ENCODE results near the gene RPS16.

GRCh38 chr19:39481676-39482075 lies 45.9 kb upstream of the RPS16 start:
- TF ChIP-seq EZH2 (IDR thresholded peaks at IDR 0.05; ENCODE audit: low read depth, low read length, severe bottlenecking) (no peak), CBX5 (IDR thresholded peaks at IDR 0.05; ENCODE audit: low read depth, low read length) (no peak), CTCF (IDR thresholded peaks at IDR 0.05; ENCODE audit: control extremely low read depth in 1 of 3, insufficient read depth in 1 of 3, low read depth in 1 of 3, low read length in 3 of 3) (no peak), CHD1 (IDR thresholded peaks at IDR 0.05; ENCODE audit: low read depth, low read length) (no peak)

Measured in H1 (cell line).